T-helper 1 cell (primary cell): ENCODE results near the gene CCDC86.

Experiments used
- DNase-seq, 5 donors: peaks; one replicate each; pipeline ENCODE4 v3.0.0-alpha.2; 2012 to 2020

CCDC86 gene

DNA sequence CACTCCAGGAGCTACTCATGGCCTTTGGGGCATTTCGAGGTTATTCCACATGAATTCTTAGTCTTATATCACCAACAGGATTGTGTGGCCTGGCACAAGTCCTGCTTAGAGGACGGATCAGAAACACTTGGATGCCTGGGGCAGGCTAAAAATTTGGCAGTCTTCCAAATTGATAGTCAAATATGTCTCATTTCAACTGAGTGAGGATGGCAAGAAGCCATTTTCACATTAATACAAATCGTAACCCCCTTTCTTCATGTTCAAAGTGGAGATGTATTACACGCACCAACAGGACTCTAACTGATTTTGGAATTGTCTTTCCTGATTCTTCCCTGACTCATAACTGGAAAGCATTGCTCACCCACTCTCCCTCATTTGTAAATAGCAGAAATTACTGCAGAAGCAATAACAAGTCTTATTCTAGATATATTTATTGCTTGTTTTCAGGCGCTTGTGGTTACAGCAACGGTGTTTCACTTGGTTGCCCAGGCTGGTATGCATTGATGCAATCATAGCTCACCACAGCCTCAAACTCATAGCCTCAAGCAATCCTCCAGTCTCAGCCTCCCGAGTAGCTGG, 10.3 kb upstream of the CCDC86 start:
- no peak for DNase-seq

DNA sequence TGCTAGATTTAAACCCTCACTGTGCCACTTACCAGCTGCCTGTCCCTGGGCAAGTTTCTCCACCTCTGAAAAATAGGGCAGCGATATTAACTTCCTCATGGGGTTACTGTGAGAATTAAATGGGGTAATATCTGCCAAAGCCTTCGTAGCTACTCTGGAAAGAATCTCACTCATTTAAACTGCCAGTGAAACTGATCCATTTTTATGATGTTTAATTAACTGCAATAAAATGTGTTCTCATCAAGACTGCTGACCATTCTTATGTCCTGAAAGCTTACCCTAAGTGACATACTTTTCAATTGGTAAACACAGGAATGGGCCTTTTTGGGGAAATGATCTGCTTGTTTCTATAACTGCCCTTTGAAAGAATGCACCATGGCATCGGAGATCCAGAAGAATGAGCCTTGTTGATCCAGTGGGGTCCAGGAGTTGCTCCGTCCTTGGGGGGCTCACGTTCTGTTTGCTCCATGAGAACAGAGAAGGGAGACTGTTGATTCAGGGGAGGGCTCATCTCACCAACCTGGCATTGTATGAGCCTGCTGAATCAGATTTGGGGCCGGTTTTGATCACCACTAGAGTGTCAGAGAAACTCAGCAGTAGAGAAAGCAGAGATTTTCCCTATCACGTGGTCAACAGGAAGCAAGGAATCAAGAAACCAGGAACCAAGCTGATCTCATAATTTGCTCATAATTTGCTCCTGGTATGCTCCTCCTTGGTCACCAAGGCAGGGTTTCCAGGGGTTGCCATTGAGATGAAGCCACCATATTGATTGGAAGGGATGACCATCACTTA, 7.0 kb upstream of the CCDC86 start:
- DNase-seq = no peak

DNA sequence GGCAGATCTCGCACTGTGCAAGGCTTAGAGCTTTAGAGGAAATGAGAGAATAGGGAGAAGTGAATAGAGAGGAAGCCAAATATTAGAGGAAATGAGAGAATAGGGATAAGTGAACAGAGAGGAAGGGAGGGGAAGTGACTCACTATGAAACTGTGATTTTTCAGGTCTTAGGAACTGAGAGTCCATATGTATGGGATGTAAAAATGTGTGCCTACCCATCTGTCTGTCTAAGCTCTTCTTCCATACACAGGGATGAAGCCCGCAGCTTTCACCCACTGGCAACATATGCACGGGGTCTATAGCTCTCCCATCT, 6.4 kb upstream of the CCDC86 start:
- no peak for DNase-seq

DNA sequence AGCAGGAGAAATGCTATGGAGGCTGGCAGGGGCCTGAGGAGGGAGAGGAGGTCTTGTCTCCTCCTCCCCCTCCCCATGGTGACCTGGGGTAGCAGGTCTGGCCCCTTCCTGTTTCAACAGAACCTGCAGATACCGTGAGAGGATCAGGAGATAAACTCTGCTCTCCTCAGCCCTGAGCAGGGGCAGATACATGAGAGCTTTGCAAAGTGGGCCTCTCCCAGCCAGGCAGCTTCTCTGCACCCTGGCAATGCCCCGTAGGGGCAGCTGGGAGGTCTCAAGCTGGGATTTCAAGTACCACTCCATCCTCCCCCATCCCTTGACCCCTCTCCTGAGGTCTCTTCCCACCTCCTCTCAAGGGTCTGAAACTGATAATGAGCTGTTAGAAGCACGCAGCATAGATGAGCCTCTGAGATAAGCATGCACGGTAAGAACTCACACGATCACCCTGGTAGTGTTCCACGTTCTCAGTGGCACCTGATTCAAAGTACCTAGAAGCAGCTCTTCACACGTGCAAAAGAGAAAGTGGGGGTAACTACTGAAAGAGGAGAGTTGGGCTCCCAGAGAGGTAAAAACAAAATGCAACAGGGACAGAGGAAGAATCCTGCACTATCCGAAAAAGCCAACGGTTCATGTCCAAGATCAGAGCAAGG, 4.9 kb upstream of the CCDC86 start:
- no peak for DNase-seq

DNA sequence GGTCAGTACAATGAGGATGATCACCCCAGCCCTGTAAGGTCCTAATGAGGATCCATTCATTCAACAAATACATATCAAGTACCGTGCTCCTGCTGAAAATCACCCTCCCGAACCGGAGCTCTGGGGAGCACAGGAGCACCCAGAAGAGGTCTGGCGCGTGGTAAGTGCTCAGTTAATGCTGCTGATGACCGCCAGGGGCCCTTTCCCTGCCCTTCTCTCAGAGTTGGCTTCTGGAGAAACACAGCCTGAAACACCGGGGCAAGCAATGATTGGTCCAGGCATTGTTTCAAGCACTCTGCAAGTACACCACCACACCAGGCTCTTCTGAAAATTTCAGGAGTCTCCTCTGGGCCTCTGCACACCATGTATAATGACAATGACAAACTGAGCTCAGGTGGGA, 3.8 kb upstream of the CCDC86 start:
- DNase-seq = no peak

DNA sequence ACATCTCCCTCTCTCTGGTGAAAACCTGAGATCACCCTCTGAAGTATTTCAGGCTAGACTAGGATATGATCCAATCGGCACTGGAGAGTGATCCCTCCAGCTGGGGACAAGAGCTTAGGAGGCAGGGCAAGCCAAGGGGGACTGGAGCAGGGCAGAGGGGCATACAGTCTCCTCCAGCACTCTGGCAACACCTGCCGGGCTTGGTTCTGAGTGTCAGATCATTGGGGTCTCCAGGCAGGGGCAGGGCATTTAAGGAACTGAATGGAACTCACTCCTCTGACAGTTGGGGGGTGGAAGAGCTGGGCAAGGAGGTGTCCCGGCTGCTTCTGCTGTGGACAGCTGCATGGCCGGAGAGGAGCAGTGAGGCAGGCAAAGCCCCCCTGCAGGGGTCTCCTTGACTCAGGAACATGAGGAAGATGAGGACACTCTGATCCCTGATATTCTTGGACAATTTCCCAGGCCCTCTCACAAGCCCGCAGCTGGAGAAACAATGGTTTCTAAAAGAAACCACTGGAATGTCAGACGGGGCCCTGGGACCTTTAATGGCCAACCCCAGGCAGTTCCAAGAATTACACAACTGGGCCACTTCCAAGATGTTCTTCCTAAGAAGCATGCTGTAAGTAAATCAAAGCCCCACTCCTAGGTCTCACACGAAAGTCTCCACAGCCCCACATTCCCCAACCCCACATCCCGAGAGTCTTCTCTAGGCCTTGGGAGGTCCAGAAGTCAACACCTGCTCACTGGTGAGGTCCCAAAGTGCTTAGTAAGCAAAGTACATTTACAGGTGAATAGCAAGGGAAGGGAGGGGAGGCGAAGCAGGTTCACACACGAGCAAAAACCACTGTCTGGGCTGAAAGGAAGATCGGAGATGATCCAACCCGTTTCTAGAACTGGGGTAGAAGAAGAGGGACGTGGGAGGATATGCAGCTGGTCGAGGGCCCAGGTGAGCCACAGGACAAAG, 1.2 kb upstream of the CCDC86 start:
- DNase-seq = no peak

DNA sequence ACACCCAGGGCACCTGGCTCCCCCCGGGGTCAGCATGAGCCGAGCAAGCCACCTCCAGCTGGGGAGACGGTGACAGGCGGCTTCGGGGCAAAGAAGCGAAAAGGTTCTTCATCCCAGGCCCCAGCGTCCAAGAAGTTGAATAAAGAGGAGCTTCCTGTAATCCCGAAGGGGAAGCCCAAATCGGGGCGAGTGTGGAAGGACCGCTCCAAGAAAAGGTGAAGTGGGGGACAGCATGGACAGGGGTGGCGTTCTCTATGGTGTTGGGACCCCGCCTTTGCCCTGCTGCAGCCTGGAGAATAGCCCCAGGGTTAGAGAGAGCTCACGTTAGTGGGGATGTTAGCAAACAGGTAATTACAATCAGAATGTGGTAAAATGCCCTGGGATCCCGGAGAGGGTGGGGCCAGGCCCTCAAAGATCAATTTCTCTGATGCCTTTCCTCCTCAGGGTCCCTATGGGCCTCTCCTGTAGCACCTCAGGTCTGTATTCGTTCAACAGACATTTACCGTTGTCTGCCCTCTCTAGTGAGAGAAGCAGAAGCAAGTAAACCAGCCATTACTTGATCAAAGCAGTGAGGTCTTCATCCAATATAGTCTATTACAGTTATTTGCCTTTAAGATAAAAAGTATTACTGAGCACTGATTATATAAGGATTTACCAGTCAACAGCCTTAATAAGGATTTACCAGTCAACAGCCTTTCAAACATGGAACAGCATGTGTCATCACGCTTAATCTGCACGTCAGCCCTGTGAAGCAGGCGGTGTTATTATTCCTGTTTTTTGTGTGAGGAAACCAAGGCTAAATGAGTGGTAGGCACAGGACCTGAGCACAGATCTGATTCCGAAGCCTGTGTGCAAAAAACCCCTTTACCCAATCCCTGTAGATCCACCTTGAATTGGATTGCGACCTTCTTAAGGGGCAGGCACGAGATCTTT, 1.0 kb downstream of the CCDC86 start:
- DNase-seq = no peak

DNA sequence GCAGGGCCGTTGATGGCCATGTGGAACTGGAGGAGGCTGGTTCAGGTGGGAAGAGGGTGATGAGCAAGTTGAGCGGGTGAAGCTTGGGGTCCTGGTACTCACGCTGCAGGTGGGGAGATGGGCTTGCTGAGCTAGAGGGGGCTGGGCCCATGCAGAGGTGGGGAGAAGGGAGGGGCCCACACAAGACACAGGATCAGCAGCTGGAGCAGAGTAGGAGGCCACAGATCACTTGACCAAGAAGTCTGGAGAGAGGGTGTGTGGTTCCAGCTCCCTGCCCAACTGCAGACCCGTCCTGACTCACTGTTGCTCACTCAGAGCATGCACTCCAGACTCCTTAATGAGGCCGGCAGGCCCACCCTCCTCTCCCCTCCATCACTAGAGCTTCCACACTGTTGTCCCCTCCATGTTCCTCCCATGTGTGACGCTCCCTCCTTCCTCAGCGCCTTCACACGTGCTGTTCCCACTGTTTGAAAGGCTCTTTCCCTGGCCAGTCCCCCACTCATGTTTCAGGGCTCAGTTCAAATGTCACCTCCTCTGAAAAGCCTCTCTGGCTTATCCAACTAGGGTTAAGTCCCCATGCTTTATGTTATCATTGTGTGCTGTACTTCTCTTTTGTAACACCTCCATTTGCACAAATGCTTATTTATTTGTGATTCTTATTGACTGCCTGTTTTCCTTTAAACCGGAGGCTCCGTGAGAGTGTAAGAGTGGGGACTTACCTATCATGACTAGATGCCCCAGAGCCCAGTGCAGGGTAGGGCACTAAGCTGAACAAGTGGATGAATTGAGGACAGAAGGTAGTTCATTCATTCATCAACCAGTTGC, 2.3 kb downstream of the CCDC86 start:
- DNase-seq = no peak

DNA sequence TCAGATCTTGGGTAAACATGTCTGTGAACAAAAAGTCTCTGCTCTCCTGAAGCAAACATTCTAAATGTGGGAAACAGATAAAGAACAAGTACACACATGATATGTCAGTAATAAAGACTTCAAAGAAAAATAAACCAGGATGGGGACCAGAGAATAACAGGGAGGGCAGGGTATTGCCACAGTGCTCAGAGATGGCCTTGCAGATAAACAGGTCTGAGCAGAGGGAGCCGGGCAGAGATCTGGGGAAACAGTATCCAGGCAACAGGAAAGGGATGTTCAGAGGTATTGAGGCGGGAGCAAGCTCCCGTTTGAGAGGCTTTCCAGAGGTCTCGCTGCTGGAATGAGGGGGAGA, 2.9 kb downstream of the CCDC86 start:
- DNase-seq = no peak

DNA sequence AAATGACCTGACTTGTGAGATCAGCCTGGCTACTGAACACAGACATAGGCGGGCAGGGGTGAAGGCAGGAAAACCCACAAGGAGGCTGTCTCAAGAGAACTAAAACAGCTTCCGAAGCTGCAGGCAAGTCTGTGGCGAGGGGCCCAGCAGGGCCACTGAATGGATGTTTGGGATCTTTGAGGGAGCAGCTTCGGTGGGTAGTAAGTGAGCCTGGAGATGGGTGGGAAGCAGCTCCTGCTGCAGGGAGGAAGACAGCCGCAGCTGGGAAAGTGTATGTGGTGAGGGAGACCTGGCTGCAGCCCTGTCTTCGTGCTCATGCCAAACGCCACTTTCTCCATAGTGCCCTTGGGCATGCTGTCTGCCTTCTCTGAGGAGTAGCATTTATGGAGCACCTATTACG, 3.4 kb downstream of the CCDC86 start:
- no peak for DNase-seq

DNA sequence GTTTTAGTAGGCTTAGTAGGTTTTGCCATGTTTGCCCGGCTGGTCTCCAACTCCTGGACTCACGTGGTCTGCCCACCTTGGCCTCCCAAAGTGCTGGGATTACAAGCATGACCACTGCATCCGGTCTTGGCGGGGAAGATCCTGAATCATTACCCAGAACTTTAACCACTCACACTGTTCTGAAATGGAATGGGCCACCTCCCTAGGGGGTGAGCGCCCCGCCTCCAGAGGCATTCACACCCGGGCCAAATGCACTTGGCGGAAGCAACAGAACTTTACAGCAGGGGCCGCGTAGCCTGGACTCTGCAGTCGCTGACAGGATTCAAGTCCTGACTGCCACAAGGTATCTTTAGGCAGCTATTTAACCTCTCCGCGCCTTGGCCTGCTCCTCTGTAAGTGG, 5.4 kb downstream of the CCDC86 start:
- no peak for DNase-seq

DNA sequence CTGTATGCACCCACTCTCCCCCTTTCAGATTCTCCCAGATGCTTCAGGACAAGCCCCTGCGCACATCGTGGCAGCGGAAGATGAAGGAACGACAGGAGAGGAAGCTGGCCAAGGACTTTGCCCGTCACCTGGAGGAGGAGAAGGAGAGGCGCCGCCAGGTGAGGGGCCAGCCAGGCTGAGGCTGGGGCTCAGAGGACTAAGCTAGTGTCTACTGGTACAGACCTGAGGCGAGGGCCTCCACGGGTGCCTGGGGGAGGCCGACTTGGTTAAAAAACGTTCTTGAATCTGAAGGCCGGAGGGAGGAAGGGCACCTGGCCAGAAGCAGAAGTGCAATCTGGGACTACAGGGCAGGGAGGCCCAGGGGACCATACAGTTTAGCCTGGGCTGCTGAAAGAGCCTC, 6.0 kb downstream of the CCDC86 start:
- no peak for DNase-seq

DNA sequence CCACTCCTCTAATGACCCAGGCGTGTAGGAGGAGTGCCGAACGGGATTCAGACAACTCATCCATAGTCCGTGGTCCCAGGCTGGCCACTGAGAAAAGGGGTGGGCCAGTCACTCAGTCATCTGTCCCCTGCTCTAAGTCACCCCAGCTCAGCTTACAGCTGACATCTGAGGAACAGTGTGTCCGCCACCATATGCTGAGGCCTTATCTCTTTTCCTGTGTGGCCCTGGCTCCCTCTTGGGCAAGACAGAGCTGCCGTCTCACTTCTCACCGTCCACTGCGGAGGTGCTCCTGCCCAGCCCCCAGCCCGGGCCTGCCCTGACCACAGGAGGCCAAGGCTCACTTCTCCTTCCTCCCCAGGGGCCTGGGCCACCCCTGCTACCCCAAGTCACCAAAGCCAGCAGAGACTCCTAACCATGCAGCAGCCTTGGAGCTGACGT, 6.8 kb downstream of the CCDC86 start:
- no peak for DNase-seq

DNA sequence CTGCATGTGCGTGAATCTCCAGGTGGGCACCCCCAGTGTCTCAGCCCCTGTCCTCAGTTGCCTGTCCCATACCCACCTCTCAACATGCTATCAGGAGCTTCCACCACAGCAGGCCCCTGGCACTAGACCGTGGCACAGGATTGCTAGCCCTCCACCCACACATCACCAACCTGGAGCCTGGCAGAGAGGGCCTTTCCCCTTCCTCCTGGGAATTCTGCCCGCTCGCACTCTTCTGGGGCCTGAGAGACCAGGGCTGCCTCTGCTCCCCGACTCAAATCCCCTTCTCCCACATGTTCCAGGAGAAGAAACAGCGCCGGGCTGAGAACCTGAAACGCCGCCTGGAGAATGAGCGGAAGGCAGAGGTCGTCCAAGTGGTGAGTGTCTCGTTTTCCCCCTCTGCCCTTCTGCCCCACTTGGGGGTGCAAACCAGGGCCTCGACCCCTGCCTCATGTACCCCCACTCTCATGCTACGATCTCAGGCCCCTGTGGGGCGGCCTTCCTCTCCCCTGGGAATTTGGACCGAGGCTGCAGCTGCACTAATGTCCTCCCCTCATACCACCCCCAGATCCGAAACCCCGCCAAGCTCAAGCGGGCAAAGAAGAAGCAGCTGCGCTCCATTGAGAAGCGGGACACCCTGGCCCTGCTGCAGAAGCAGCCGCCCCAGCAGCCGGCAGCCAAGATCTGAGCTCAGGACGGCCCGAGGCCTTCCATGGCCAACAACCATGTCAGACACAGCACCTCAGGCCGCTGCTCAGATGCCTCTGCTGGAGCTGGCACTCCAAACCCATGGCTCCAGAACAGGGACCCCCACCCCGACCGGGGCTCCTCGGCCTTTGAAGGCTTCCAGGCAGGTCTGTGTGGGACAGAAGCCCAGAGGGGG, 8.0 kb downstream of the CCDC86 start:
- DNase-seq = no peak

DNA sequence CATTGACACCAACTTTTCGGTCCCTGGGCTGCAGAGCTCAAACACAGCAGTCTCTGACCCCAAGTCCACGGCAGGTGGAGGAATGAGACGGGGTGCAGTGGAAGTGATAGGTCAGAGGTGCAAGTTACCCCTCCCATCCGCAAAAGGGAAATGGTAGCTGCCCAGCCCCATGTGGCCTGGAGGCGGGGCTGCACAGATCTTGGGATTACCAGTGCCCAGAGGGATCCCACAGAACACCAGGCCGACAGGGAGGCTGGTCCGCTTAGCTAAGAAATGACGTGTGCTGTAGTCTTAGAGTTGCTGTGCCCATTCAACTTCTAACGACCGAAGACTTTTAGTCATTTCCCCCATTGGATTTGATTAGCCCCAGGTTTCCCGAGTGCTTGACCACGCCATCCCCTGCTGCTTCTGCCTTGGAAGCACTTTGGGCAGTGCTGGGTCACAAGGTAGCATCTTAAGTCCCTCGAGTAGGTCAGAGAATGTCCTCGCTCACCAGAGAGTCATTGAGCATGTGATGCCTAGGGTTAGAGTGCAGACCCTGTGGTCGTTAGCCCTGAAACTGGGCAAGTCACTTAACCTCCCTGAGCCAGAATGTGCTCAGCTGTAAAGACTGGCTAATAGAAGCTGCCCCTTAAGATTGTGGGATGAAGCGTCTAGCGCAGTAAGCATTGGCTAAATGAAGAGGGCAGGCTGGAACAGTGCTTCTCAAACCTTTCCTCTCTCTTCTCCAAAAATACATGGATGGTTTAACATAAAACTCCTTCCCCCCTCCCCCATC, 9.6 kb downstream of the CCDC86 start:
- no peak for DNase-seq

DNA sequence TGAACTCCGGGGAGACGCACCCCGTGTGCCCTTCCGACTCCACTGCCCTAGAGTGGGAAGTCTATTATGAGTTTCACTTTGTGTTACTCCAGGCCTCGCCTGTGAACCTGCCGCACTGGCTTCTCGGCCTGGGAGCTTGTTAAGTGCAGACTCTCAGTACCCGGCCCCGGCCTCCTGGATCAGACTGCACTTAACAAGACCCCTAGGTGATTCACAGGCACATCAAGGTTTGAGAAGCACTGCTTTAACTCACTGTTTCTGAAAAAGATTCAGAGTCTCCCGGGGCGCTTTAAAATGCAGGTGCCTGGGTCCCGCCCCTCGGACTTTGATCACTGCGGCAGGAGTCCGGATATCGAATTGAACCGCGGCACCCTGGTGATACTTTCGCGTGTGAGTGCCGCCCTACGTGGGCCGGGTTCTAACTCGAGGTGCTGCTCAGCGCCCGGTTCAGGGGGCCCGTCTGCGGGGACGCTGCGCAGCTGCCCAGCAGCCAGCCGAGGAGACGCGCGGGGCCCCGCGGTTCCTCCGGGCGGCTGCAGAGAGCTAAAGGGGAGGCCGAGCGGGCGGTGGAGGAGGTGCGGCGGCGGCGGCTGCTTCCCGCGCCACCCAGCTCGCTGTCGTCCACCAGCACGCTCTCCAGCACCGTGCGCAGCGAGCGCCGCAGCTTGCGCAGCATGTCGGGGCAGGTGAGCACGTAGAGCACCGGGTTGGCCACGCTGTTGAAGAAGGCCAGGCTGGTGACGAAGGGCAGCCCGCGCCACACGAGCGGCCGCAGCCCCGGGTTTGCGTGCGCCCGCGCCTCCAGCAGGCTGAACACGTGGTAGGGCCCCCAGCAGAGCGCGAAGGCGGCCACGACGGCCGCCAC, 10.4 kb downstream of the CCDC86 start:
- DNase-seq = no peak

DNA sequence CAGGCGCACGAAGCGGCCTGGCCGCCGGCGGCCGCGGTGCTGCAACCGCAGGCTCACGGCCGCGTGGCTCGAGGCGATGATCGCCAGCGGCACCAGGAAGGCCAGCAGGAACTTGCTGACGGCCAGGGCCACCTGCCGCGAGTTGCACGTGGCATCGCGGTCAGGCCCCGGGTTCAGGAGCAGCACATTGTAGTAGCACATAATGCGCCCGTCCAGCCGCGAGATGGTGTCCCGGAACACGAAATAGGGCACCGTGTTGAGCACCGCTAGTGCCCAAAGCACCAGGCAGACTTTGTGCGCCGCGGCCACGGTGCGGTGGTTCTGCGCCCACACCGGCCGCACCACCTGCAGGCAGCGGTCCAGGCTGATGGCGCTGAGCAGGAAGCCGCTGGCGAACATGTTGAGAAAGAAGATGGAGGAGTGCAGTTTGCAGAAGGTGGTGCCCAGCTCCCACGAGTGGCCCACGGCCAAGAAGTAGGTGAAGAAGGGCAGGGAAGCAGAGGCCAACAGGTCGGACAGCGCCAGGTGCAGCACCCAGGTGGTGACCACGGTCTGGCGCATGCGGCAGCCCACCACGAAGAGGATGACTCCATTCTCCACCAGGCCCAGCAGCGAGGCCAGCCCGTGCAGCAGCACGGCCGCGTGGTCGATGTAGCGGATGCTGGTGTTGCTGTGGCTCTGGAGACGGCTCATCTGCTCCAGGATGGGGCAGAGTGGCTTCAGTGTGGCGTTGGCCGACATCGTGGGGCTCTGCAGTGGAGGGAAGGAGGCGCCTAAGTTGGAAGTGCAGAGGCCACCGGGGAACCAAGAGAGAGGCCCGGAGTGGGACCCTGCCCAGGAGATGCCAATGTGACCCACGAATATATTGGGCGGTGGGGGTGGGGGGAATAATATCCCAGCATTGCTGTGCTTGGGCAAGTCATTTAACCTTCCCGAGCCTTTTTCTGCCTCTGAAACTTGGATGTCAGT, 11.4 kb downstream of the CCDC86 start:
- no peak for DNase-seq
